ENCODE measurements around the gene MRPL34.

Gene MRPL34

DNA sequence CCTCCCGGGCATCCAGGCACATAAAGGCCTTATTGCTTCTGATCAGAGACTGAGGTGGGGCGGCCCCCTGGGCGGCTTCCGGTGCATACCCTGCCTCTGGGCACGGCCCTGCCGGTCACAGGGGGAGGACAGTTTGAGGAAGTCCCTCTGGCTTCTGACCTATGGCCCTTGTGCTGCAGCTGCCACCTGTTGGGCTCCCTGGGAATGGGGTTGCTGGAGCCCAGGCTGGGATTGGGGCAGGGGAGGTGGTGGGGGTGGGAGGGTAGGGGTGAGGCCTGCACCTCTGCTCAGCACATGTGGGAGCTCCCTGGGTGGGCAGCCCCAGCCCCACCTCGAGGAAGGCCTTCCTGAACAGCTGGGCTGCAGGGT, 18.3 kb downstream of the MRPL34 start:
- Histone ChIP-seq H3K4me3 (ENCODE audit: low read length) (no peak overlapping the region), H3K36me3 (ENCODE audit: control insufficient read depth, insufficient read depth, low read length) (peaks cover 17% of the 10 kb centered on the region), H3K27me3 (ENCODE audit: control insufficient read depth, insufficient read depth, low read length) (no peaks in the 10 kb centered on the region), H3K9me3 (ENCODE audit: control insufficient read depth, insufficient read depth, low read length) (no peaks in the 10 kb centered on the region), H3K27ac (ENCODE audit: low read length) (no peak overlapping the region), H3K4me1 (ENCODE audit: control insufficient read depth, insufficient read depth, low read length) (peaks cover 8% of the 10 kb centered on the region)
- WGBS (ENCODE audit: insufficient coverage, insufficient read length) = no CpG with 5 or more reads among the region's 7 CpGs
- no peak for DNase-seq (ENCODE audit: low read depth, low spot score)

- Histone ChIP-seq H3K27me3 (ENCODE audit: control insufficient read depth, insufficient read depth, low read length) (no peaks in the 10 kb centered on the region), H3K4me3 (ENCODE audit: low read length) (no peak overlapping the region), H3K27ac (ENCODE audit: low read length) (no peak overlapping the region), H3K9me3 (ENCODE audit: control insufficient read depth, insufficient read depth, low read length) (no peaks in the 10 kb centered on the region), H3K4me1 (ENCODE audit: control insufficient read depth, insufficient read depth, low read length) (peaks cover 13% of the 10 kb centered on the region), H3K36me3 (ENCODE audit: control insufficient read depth, insufficient read depth, low read length) (peaks cover 16% of the 10 kb centered on the region)
- no peak for DNase-seq (ENCODE audit: low read depth, low spot score)
- no CpG with 5 or more reads among the region's 28 CpGs for WGBS (ENCODE audit: insufficient coverage, insufficient read length)
Observed at GRCh38 chr19:17324357-17325114, 18.9 kb downstream of the MRPL34 start.

GRCh38 chr19:17325133-17325532, 19.5 kb downstream of the MRPL34 start:
- Histone ChIP-seq H3K9me3 (ENCODE audit: control insufficient read depth, insufficient read depth, low read length) (no peaks in the 10 kb centered on the region), H3K27ac (ENCODE audit: low read length) (no peak overlapping the region), H3K4me1 (ENCODE audit: control insufficient read depth, insufficient read depth, low read length) (peaks cover 13% of the 10 kb centered on the region), H3K4me3 (ENCODE audit: low read length) (no peak overlapping the region), H3K27me3 (ENCODE audit: control insufficient read depth, insufficient read depth, low read length) (no peaks in the 10 kb centered on the region), H3K36me3 (ENCODE audit: control insufficient read depth, insufficient read depth, low read length) (peaks cover 12% of the 10 kb centered on the region)
- WGBS (ENCODE audit: insufficient coverage, insufficient read length) = no CpG with 5 or more reads among the region's 20 CpGs
- DNase-seq (ENCODE audit: low read depth, low spot score) = no peak

GRCh38 chr19:17325881-17326594, 20.4 kb downstream of the MRPL34 start:
- no CpG with 5 or more reads among the region's 17 CpGs for WGBS (ENCODE audit: insufficient coverage, insufficient read length)
- H3K9me3 ChIP-seq (ENCODE audit: control insufficient read depth, insufficient read depth, low read length) = no peaks in the 10 kb centered on the region
- H3K27ac ChIP-seq (ENCODE audit: low read length) = no peak overlapping the region
- peaks cover 13% of the 10 kb centered on the region for H3K4me1 ChIP-seq (ENCODE audit: control insufficient read depth, insufficient read depth, low read length)
- no peaks in the 10 kb centered on the region for H3K27me3 ChIP-seq (ENCODE audit: control insufficient read depth, insufficient read depth, low read length)
- H3K4me3 ChIP-seq (ENCODE audit: low read length) = no peak overlapping the region
- DNase-seq (ENCODE audit: low read depth, low spot score) = no peak
- peaks cover 6% of the 10 kb centered on the region for H3K36me3 ChIP-seq (ENCODE audit: control insufficient read depth, insufficient read depth, low read length)

DNA sequence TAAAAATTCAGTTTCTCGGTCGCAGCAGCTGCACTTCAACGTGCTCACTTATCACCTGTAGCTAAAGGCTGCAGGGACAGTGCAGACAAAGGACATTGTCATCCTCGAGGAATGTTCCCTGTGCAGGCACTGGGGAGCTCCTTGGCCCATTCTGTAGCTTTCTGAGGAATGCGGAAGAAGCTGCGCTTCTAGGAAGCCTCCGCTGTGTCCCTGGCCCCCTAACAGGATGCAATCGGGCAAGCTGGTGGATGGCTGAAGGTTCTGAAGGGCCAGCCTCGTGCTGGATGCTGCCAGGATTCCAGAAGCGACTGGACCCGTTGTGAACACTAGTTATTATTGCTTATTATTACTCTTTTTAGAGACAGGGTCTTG, 20.9 kb downstream of the MRPL34 start:
- Histone ChIP-seq H3K4me3 (ENCODE audit: low read length) (no peak overlapping the region), H3K36me3 (ENCODE audit: control insufficient read depth, insufficient read depth, low read length) (peaks cover 6% of the 10 kb centered on the region), H3K27me3 (ENCODE audit: control insufficient read depth, insufficient read depth, low read length) (no peaks in the 10 kb centered on the region), H3K27ac (ENCODE audit: low read length) (no peak overlapping the region), H3K9me3 (ENCODE audit: control insufficient read depth, insufficient read depth, low read length) (no peaks in the 10 kb centered on the region), H3K4me1 (ENCODE audit: control insufficient read depth, insufficient read depth, low read length) (peaks cover 13% of the 10 kb centered on the region)
- WGBS (ENCODE audit: insufficient coverage, insufficient read length) = no CpG with 5 or more reads among the region's 11 CpGs
- no peak for DNase-seq (ENCODE audit: low read depth, low spot score)

GRCh38 chr19:17327068-17327653, 21.5 kb downstream of the MRPL34 start:
- no peak for DNase-seq (ENCODE audit: low read depth, low spot score)
- H3K27me3 ChIP-seq (ENCODE audit: control insufficient read depth, insufficient read depth, low read length) = no peaks in the 10 kb centered on the region
- H3K36me3 ChIP-seq (ENCODE audit: control insufficient read depth, insufficient read depth, low read length) = peaks cover 4% of the 10 kb centered on the region
- no peak overlapping the region for H3K27ac ChIP-seq (ENCODE audit: low read length)
- H3K4me3 ChIP-seq (ENCODE audit: low read length) = peak overlapping the region; percentile 53; the same call in 1 of the 2 replicates
- WGBS (ENCODE audit: insufficient coverage, insufficient read length) = no CpG with 5 or more reads among the region's 27 CpGs
- no peaks in the 10 kb centered on the region for H3K9me3 ChIP-seq (ENCODE audit: control insufficient read depth, insufficient read depth, low read length)
- peaks cover 13% of the 10 kb centered on the region for H3K4me1 ChIP-seq (ENCODE audit: control insufficient read depth, insufficient read depth, low read length)

DNA sequence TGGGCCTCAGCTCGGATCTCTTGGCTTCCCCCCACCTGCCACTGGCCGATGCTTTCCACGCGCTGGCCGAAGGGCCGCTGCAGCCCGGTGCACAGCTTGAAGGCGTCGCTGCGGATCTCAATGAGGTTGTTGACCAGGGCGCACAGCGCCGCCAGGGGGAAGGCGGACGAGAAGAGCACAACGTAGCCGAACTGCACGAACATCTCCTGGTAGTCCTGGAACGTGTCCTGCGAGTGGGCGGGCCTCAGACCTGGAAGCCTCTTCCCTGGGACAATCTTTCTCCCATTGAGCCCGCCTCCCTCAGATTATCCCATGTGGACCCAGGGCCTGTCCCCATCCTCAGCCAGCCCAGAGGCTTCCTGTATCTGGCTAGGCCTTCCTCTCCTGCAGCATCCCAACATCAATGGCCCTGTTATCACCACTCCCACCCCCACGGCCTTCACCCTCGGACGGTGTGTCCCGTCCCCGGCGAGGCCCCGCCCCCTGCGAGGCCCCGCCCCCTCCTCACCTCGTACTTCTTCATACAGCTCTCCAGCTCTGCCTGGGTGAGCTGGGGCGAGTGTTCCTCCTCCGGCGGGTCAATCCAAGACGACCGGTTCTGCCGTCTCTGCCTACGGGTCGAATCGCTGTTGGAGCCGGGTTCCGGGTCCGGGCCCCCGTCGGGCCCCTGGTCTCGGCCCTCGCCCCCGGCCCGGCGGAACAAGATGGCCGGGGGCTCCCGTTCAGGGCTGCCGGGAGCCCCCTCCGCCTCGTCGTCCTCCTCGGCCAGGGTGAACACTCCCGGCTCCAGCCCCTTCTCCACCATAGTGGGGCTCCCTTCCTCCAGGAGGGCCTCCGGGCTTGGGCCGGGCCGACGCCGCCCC, 22.2 kb downstream of the MRPL34 start:
- no peaks in the 10 kb centered on the region for H3K27me3 ChIP-seq (ENCODE audit: control insufficient read depth, insufficient read depth, low read length)
- no CpG with 5 or more reads among the region's 64 CpGs for whole genome bisulfite sequencing (ENCODE audit: insufficient coverage, insufficient read length)
- peak overlapping the region; percentile 53; the same call in 1 of the 2 replicates for H3K4me3 ChIP-seq (ENCODE audit: low read length)
- no peak overlapping the region for H3K27ac ChIP-seq (ENCODE audit: low read length)
- no peaks in the 10 kb centered on the region for H3K9me3 ChIP-seq (ENCODE audit: control insufficient read depth, insufficient read depth, low read length)
- peaks cover 13% of the 10 kb centered on the region for H3K4me1 ChIP-seq (ENCODE audit: control insufficient read depth, insufficient read depth, low read length)
- H3K36me3 ChIP-seq (ENCODE audit: control insufficient read depth, insufficient read depth, low read length) = peaks cover 4% of the 10 kb centered on the region
- DNase-seq (ENCODE audit: low read depth, low spot score) = no peak

- H3K36me3 ChIP-seq (ENCODE audit: control insufficient read depth, insufficient read depth, low read length) = peaks cover 4% of the 10 kb centered on the region
- WGBS (ENCODE audit: insufficient coverage, insufficient read length) = no CpG with 5 or more reads among the region's 94 CpGs
- peak overlapping the region; percentile 53; the same call in 1 of the 2 replicates for H3K4me3 ChIP-seq (ENCODE audit: low read length)
- H3K27ac ChIP-seq (ENCODE audit: low read length) = no peak overlapping the region
- H3K9me3 ChIP-seq (ENCODE audit: control insufficient read depth, insufficient read depth, low read length) = no peaks in the 10 kb centered on the region
- peaks cover 13% of the 10 kb centered on the region for H3K4me1 ChIP-seq (ENCODE audit: control insufficient read depth, insufficient read depth, low read length)
- no peak for DNase-seq (ENCODE audit: low read depth, low spot score)
- no peaks in the 10 kb centered on the region for H3K27me3 ChIP-seq (ENCODE audit: control insufficient read depth, insufficient read depth, low read length)
Observed at GRCh38 chr19:17328517-17329365, 23.1 kb downstream of the MRPL34 start.

GRCh38 chr19:17329366-17330261, 23.9 kb downstream of the MRPL34 start:
- no peak overlapping the region for H3K27ac ChIP-seq (ENCODE audit: low read length)
- DNase-seq (ENCODE audit: low read depth, low spot score) = no peak
- H3K9me3 ChIP-seq (ENCODE audit: control insufficient read depth, insufficient read depth, low read length) = no peaks in the 10 kb centered on the region
- peaks cover 13% of the 10 kb centered on the region for H3K4me1 ChIP-seq (ENCODE audit: control insufficient read depth, insufficient read depth, low read length)
- no peaks in the 10 kb centered on the region for H3K27me3 ChIP-seq (ENCODE audit: control insufficient read depth, insufficient read depth, low read length)
- H3K4me3 ChIP-seq (ENCODE audit: low read length) = peak overlapping the region; percentile 34; the same call in 1 of the 2 replicates
- WGBS (ENCODE audit: insufficient coverage, insufficient read length) = no CpG with 5 or more reads among the region's 51 CpGs
- peaks cover 4% of the 10 kb centered on the region for H3K36me3 ChIP-seq (ENCODE audit: control insufficient read depth, insufficient read depth, low read length)
